ENCODE results near the gene OR6J1. TPM values are rescaled to one million over a fixed set of nuclear protein-coding genes. Genes with fewer than 3 reads are reported as not detected.
"Not testable (repeated sequence)": the region's sequence is repeated elsewhere in the genome, so short reads cannot be mapped to it uniquely, and the experiment has no call there.

OR6J1 gene
- total RNA-seq, 1 experiment from 2014 or later = not detected

- no peak for ATAC-seq
- no peaks in the 10 kb centered on the region for H3K79me2 ChIP-seq (ENCODE audit: low read length)
- CTCF ChIA-PET = interaction anchor here (0.5 kb wide), 1 partner anchor 182 kb away, joined by 3 read pairs; no protein-coding TSS in a partner anchor
- no peaks in the 10 kb centered on the region for H4K20me1 ChIP-seq (ENCODE audit: low read length)
- POLR2A ChIA-PET (ENCODE audit: unreplicated experiment) = no interaction called here
- no peak overlapping the region for H3K4me3 ChIP-seq (ENCODE audit: low read length)
- BruUV-seq (replicated peaks) = no TSS peak
- H3K9ac ChIP-seq (ENCODE audit: low read length) = no peak overlapping the region
- H3K27ac ChIP-seq (ENCODE audit: low read length) = no peak overlapping the region
- no peaks in the 10 kb centered on the region for H3K4me1 ChIP-seq (ENCODE audit: insufficient read depth, low read length)
- H3K9me2 ChIP-seq (replicated peaks; ENCODE audit: low read length) = no peaks in the 10 kb centered on the region
- no peak for DNase-seq
- TF ChIP-seq, protein P1, sequence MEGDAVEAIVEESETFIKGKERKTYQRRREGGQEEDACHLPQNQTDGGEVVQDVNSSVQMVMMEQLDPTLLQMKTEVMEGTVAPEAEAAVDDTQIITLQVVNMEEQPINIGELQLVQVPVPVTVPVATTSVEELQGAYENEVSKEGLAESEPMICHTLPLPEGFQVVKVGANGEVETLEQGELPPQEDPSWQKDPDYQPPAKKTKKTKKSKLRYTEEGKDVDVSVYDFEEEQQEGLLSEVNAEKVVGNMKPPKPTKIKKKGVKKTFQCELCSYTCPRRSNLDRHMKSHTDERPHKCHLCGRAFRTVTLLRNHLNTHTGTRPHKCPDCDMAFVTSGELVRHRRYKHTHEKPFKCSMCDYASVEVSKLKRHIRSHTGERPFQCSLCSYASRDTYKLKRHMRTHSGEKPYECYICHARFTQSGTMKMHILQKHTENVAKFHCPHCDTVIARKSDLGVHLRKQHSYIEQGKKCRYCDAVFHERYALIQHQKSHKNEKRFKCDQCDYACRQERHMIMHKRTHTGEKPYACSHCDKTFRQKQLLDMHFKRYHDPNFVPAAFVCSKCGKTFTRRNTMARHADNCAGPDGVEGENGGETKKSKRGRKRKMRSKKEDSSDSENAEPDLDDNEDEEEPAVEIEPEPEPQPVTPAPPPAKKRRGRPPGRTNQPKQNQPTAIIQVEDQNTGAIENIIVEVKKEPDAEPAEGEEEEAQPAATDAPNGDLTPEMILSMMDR (conservative IDR thresholded peaks at IDR 0.05; ENCODE audit: low read depth, low read length) = no peak
- no peak for TF ChIP-seq EZH2 (IDR thresholded peaks at IDR 0.05; ENCODE audit: low read length, unreplicated experiment)
- TF ChIP-seq EZH2phosphoT487 (IDR thresholded peaks at IDR 0.05; ENCODE audit: borderline replicate concordance, low read length) = no peak
- no peak overlapping the region for H3K4me2 ChIP-seq (ENCODE audit: low read length)
- H3F3A ChIP-seq (ENCODE audit: low read length, unreplicated experiment) = no peaks in the 10 kb centered on the region
- no peak overlapping the region for H2AFZ ChIP-seq (ENCODE audit: low read length)
- peaks cover 22% of the 10 kb centered on the region for H3K27me3 ChIP-seq (ENCODE audit: low read length)
- no peaks in the 10 kb centered on the region for H3K36me3 ChIP-seq (ENCODE audit: low read depth, low read length)
- no peaks in the 10 kb centered on the region for H3K9me3 ChIP-seq (ENCODE audit: low read length)
- intact Hi-C loops (cut with micrococcal nuclease) = no loop called here
Observed at GRCh38 chr14:22678221-22678620, 34.1 kb upstream of the OR6J1 start.

DNA sequence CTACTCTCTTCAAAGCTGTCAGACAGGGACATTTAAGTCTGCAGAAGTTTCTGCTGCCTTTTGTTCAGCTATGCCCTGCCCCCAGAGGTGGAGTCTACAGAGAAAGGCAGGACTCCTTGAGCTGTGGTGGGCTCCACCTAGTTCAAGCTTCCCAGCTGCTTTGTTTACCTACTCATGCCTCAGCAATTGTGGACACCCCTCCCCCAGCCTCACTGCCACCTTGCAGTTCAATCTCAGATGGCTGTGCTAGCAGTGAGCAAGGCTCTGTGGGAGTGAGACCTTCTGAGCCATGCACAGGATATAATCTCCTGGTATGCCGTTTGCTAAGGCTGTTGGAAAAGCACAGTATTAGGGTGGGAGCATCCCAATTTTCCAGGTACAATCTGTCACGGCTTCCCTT, 33.4 kb upstream of the OR6J1 start:
- CTCF ChIA-PET; BruUV-seq (replicated peaks): not testable (repeated sequence)

DNA sequence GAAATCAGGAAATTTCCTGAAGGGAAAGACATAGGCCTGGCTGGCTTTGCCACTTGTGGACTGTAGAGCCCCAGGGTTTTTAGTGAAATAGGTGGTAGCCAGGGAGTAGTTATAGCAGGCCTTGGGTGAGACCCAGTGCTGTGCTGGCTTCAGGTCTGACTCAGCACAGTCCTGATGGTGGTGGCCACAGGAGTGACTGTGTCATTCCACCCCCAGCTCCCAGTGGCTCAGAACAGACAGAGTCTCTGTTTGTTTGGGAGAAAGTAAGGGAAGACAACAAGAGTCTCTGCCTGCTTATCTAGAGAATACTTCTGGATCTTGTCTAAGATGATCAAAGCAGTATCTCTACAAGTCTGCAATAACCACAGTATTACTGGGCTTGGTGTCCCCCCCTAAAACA, 27.5 kb upstream of the OR6J1 start:
- Histone ChIP-seq H4K20me1 (ENCODE audit: low read length) (no peaks in the 10 kb centered on the region), H3K36me3 (ENCODE audit: low read depth, low read length) (no peaks in the 10 kb centered on the region), H3K9ac (ENCODE audit: low read length) (no peak overlapping the region), H3K4me2 (ENCODE audit: low read length) (no peak overlapping the region), H3K79me2 (ENCODE audit: low read length) (no peaks in the 10 kb centered on the region), H3K27ac (ENCODE audit: low read length) (no peak overlapping the region), H2AFZ (ENCODE audit: low read length) (no peak overlapping the region), H3F3A (ENCODE audit: low read length, unreplicated experiment) (no peaks in the 10 kb centered on the region), H3K4me1 (ENCODE audit: insufficient read depth, low read length) (peaks cover 3% of the 10 kb centered on the region; the same call in 1 of the 2 replicates), H3K4me3 (ENCODE audit: low read length) (no peak overlapping the region), H3K9me2 (replicated peaks; ENCODE audit: low read length) (no peaks in the 10 kb centered on the region), H3K9me3 (ENCODE audit: low read length) (no peaks in the 10 kb centered on the region), H3K27me3 (ENCODE audit: low read length) (peaks cover 3% of the 10 kb centered on the region; the same call in 1 of the 2 replicates)
- intact Hi-C loops (cut with micrococcal nuclease) = no loop called here
- BruUV-seq (replicated peaks) = no TSS peak
- CTCF ChIA-PET = no interaction called here
- DNase-seq = no peak
- no peak for TF ChIP-seq EZH2 (IDR thresholded peaks at IDR 0.05; ENCODE audit: low read length, unreplicated experiment)
- TF ChIP-seq, protein P1 (conservative IDR thresholded peaks at IDR 0.05; ENCODE audit: low read depth, low read length) = no peak
- TF ChIP-seq EZH2phosphoT487 (IDR thresholded peaks at IDR 0.05; ENCODE audit: borderline replicate concordance, low read length) = no peak
- POLR2A ChIA-PET (ENCODE audit: unreplicated experiment) = no interaction called here
- no peak for ATAC-seq

More for the DNA sequence above, 33.4 kb upstream of the OR6J1 start:
- H3K27ac ChIP-seq (ENCODE audit: low read length); H3K79me2 ChIP-seq (ENCODE audit: low read length); H3K4me3 ChIP-seq (ENCODE audit: low read length); H3K9me3 ChIP-seq (ENCODE audit: low read length); H4K20me1 ChIP-seq (ENCODE audit: low read length); POLR2A ChIA-PET (ENCODE audit: unreplicated experiment); H3K4me1 ChIP-seq (ENCODE audit: insufficient read depth, low read length); H3K9me2 ChIP-seq (replicated peaks; ENCODE audit: low read length); ATAC-seq; intact Hi-C loops (cut with micrococcal nuclease); H2AFZ ChIP-seq (ENCODE audit: low read length); H3K9ac ChIP-seq (ENCODE audit: low read length); H3F3A ChIP-seq (ENCODE audit: low read length, unreplicated experiment); H3K36me3 ChIP-seq (ENCODE audit: low read depth, low read length); H3K4me2 ChIP-seq (ENCODE audit: low read length): not testable (repeated sequence)
- DNase-seq = peak; percentile 17
- H3K27me3 ChIP-seq (ENCODE audit: low read length) = peaks cover 22% of the 10 kb centered on the region

Data from PC-3 (cell line).